ENCODE results near the gene AKAP17A.

DNA sequence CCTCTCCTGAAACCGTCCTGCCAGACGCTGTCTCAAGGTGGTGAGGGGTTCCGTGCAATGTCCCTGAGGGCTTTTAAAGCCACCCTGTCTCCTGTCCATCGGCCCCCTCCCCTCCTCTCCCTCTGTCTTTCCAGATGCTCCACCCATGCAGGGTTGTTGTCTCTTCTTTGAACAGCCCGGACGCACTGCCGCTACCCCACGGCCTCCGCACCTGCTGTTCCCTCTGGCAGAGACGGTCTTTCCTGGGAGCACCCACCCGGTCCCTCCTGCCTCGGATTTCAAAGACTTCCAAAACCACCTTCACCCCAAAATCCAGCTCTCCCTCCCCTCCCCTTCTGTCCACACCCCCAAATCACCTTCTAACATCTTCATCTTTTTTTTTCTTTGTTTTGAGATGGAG is 19.3 kb downstream of the AKAP17A start:
- TF ChIP-seq, protein P1, sequence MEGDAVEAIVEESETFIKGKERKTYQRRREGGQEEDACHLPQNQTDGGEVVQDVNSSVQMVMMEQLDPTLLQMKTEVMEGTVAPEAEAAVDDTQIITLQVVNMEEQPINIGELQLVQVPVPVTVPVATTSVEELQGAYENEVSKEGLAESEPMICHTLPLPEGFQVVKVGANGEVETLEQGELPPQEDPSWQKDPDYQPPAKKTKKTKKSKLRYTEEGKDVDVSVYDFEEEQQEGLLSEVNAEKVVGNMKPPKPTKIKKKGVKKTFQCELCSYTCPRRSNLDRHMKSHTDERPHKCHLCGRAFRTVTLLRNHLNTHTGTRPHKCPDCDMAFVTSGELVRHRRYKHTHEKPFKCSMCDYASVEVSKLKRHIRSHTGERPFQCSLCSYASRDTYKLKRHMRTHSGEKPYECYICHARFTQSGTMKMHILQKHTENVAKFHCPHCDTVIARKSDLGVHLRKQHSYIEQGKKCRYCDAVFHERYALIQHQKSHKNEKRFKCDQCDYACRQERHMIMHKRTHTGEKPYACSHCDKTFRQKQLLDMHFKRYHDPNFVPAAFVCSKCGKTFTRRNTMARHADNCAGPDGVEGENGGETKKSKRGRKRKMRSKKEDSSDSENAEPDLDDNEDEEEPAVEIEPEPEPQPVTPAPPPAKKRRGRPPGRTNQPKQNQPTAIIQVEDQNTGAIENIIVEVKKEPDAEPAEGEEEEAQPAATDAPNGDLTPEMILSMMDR (conservative IDR thresholded peaks at IDR 0.05) = no peak
- no peak for TF ChIP-seq EZH2 (IDR thresholded peaks at IDR 0.05; ENCODE audit: low read depth)
